NCI-H2107 treated with DMSO at 0.1 percent for 48 hours (cell line): ENCODE data around the gene PIWIL4.
"Not testable (repeated sequence)": the region's sequence is repeated elsewhere in the genome, so short reads cannot be mapped to it uniquely, and the experiment has no call there.

ENCODE experiments used
- DNase-seq: peaks from one replicate; lab custom pipeline; 2025; ENCODE audit not compliant: unreplicated experiment; lab: John Stamatoyannopoulos, UW

The PIWIL4 gene

GRCh38 chr11:94546886-94547285, 20.3 kb upstream of the PIWIL4 start:
- DNase-seq = no peak

DNA sequence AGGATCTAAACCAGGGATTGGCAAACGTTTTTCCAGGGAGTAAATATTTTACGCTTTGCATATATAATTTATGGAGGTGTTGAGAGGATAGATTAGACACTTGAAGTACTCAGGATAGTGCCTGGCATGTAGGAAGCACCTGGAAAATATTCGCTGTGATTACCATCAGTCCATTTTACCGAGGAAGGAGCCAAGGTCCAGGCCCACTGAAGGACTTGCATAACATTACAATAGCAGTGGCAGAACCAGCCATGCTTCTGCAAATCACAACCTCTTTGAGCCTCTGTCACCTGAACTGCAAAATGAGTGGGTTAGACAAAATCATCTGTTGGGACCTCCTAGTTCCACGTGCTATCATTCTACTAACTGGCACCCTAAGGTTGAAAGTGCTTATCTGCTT, 18.0 kb upstream of the PIWIL4 start:
- DNase-seq = no peak

DNA sequence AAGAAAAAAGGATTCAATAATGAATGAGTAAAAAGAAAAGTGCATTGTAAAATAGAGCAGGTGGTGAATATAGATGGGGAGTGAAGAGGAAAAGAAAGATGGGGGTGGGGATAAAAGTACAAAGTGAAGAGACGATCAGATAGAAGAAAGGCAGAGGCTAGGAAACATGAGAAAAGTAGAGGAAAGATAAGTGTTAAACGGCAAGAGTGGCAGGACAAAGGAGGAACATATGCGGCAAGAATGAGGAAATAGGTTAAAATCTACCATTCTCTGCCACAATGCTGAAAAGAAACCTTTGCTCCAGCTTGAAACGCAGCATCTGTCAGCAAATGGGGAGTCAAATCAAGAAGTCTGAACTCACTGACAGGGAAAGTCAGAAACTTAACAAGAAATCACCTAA, 16.7 kb upstream of the PIWIL4 start:
- DNase-seq = no peak

DNA sequence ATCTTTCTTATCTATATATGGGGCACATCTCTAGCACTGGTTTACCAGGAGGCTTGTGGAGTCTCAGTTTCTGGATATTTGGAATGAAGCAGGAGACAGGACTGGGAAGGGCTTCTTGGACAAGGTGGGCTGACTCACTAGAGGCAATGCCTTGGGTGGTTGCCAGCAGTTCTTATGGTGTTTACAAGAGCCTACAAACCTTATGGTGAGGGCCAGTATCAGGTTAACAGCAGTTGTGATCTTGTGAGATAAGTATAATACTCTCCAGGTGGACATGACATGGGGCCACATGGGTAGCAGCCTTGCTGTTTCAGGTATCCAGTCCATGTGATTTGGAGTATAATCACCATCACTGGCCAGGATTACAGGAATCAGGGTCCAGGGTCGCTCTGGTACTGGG, 13.2 kb upstream of the PIWIL4 start:
- no peak for DNase-seq

DNA sequence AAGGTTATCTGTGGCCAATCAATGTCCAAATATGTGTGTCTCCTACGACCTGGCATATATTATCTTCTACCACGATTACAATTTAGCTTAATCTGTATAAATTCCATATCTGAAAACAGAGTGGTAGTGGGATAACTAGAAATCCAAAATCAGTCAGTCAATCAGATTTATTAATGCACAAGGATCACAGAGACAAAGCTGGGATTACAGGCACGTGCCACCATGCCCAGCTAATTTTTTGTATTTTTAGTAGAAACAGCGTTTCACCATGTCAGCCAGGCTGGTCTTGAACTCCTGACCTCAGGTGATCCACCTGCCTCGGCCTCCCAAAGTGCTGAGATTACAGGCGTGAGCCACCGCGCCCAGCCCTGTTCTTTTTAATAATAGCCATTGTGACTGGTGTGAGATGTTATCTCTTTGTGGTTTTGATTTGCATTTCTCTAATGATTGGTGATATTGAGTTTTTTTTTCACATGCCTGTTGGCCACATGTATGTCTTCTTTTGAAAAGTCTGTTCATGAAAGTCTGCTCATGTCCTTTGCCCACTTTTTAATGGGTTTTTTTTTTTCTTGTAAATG, 11.3 kb upstream of the PIWIL4 start:
- DNase-seq = not testable (repeated sequence)

DNA sequence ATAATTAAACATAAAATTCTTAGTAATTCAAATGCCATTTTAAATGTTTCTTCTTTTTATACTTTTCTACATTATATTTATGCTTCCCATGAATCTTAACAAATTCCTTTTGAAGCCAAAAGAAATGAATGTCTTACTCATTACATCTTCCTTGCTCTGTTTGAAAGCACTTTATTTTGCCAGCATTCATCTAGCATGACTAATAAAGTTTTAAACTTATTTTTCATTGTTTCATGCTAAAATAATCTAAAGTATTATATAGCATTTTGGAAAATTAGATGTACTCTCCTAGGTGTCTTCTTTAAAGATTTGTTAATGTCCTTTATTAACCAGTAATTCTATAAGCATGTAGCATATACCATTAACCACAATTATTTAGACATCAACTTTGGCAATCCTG, 9.7 kb upstream of the PIWIL4 start:
- no peak for DNase-seq

- DNase-seq = no peak
Measured at GRCh38 chr11:94557992-94558391, 9.2 kb upstream of the PIWIL4 start.

DNA sequence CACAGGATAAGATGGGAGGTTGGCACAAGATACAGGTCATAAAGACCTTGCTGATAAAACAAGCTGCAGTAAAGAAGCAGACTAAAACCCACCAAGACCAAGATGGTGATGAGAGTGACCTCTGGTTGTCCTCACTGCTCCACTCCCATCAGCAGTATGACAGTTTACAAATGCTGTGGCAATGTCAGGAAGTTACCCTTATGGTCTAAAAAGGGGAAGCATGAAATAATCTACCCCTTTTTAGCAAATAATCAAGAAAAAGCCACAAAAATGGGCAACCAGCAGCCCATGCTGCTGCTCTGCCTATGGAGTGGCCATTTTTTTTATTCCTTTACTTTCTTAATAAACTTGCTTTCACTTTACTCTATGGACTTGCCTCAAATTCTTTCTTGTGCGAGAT, 8.7 kb upstream of the PIWIL4 start:
- no peak for DNase-seq

- no peak for DNase-seq
Measured at GRCh38 chr11:94558932-94559331, 8.2 kb upstream of the PIWIL4 start.

GRCh38 chr11:94559361-94559760, 7.8 kb upstream of the PIWIL4 start:
- no peak for DNase-seq

- no peak for DNase-seq
Measured at GRCh38 chr11:94560834-94561233, 6.3 kb upstream of the PIWIL4 start.

- DNase-seq = no peak
Measured at GRCh38 chr11:94563176-94563847, 3.9 kb upstream of the PIWIL4 start.

DNA sequence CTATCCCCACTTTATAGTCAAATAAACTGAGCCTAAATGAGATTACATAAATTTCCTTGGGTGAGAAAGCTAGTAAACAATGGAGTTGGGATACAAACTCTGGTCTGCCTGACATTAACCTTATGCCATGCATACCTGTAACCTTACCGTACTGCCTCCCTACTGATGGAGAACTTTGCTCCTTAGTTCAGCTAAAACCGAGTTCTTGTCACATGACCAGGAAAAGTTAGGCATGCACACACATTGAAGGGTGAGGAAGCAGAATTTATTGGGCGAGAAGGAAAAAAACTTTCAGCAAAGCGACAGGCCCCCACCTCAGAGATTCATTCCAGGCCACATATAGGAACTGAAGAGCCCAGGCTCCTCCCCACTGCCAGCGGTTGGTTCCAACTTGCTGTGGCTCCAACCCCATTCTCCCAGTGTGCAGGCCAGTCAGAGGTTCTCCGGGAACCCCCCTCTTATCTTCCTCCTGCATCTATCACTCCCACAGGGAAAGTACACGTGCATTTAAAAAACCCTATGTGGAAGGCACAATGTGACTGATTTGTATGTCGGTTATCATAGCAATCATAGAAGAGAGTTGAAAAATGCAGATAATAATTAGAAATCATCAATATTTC, 3.2 kb upstream of the PIWIL4 start:
- DNase-seq = no peak

DNA sequence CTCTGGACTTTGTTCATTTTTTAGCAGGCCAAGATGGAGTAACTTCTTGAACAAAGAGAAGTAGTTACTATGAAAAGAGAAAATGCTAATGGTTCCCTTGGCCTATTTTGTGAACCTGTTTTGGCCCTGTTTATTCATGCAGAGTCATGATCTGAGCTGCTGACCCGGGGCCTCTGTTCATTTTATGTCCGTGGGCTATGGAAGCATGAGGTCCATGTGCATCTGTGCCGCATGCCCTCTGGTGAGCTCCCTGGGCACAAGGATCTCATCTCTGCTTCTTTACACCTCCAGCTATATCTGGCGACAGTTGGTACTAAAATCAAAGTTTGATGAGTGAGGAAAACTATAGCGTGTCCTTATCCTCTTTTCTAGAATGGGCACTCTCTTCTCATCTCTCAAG, 1.0 kb downstream of the PIWIL4 start:
- no peak for DNase-seq

DNA sequence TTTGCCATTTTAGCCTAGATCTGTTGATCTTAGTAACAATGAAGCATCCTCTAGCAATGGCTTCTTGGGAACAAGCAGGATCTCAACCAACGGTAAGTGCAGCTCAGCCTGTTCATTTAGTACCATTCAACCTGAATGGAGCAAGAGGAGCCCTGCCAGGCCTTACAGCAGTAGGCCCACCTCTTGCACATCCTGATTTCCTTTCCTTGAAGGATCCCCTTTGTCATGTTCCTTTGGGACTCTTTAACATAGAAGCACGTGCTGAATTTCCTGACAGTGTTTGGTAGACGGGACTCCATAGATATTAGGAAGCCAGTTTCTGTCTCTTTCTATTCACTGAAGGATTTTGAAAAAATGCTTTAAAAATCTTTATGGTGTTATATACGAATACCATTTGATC, 1.5 kb downstream of the PIWIL4 start:
- no peak for DNase-seq

DNA sequence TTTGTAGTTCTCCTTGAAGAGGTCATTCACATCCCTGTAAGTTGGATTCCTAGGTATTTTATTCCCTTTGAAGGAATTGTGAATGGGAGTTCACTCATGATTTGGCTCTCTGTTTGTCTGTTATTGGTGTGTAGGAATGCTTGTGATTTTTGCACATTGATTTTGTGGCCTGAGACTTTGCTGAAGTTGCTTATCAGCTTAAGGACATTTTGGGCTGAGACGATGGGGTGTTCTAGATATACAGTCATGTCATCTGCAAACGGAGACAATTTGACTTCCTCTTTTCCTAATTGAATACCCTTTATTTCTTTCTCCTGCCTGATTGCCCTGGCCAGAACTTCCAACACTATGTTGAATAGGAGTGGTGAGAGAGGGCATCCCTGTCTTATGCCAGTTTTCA, 5.8 kb downstream of the PIWIL4 start:
- DNase-seq = not testable (repeated sequence)

DNA sequence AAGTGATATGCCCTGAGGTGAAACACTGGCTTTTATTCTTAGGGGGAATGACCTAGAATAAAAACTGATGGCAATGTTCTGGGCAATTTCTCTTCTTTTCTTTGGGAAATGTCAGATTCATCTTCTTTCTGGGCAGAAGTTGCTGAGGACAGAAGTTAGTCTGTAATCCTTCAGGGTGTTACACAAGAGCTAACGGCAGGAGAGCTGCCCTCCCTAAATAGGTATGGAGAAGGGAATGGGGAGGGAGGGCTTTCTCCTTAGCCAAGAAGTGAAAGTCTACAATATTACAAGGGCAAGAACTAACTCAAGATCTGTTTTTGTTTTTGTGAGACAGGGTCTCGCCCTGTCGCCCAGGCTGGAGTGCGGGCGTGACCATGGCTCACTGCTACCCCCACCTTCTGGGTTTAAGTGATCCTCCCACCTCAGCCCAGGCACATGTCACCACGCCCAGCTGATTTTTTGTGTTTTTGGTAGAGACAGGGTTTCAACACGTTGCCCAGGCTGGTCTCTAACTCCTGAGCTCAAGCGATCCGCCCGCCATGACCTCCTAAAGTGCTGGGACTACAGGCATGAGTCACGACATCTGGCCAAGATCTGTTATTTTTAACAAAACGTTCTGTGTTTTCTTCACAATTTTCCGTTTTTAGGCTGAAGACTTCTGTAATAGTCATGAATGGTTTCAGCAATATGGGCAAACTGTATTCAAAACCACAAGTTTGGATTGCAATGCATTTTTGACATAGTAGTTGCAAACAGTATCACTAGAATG, 7.2 kb downstream of the PIWIL4 start:
- DNase-seq = no peak

DNA sequence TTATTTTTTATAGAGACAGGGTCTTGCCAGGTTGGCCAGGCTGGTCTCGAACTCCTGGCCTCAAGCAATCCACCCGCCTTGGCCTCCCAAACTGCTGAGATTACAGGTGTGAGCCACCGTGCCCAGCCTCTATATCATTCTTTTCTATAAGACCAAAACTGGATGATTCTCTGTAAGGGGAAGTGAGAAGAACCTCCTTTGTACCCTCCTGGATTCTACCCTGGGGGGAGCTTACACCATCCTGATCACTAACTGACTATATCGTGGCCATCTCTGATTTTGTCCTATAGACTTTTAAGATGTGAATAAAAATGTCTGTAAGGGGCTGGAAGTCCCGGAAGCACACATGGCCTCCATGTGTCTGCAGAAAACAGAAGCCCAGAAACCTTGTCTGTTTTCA, 9.1 kb downstream of the PIWIL4 start:
- DNase-seq = no peak

- no peak for DNase-seq
Measured at GRCh38 chr11:94577841-94578240, 10.7 kb downstream of the PIWIL4 start.

DNA sequence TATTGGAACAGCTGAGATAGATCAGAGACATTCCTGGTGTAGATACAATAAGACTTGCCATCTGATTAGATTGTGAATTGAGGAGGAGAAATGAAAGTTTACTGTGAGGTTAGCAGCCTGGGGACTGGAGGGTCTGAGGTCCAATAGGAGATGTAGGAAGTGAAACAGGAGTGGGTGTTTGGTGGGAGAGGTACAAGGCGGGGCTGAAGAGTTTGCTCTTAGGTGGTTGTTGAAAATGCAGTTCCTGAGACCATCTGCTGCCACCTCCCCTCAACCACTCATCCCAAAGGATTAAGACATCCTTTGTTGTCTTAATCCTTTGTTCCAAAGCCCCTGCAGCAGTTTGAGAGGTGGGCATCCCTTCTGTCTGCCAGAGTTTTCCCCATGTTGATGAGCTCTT, 14.8 kb downstream of the PIWIL4 start:
- DNase-seq = no peak

GRCh38 chr11:94583213-94583865, 16.2 kb downstream of the PIWIL4 start:
- no peak for DNase-seq
